GM19452 (cell line): ENCODE measurements around the gene C1QTNF3.

Experiments used
- ATAC-seq: cut with Tn5 transposase; IDR thresholded peaks from one replicate; pipeline ENCODE4 v1.9.1; 2021; ENCODE audit not compliant: unreplicated experiment

The C1QTNF3 gene

DNA sequence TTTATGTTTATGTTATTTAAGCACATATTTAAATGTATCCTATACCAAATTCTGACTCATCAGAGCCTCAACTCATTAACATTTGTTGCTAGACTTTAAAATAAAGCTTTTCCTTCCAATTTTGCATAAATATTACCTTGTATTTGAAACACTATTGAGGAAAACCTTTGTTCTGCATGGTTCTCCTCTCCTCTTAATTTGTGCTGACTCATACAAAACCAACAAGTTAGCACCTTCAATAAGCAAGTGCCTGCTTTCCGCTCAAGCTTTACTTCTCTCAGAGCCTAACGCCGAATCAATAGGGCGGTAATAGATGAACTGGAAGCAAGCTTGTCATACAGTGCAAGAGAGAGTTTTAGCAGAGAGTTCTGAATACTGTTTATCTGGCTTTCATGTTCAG lies 43.0 kb downstream of the C1QTNF3 start:
- ATAC-seq: no peak

DNA sequence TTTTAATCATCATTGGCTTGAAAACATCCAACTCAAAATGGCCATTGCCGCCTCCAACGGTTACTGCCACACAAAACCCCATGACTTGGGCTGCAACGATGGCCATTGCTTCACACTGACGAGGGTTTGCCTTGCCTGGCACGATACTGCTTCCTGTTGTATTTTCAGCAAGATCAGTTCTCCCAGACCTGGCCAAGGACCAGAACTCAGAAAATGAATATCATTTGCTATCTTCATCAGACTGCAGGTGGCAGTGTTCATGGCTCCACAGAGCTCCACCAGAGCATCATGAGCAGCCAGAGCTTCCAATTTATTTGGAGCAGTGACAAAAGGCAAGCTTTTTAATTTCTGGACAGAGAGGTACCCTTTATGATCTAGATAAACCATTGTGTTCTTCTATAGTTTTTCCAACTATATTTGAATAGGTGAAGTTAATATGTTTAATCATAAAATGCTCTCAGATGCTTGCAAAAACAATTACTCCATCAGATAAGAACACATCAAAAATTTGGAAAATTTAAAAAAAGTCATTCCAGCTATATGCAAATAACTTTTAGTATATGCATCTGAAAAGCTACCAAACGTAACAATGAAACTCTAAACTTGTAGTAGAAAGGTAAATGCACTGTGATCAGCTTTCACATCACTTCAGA lies 45.6 kb downstream of the C1QTNF3 start:
- ATAC-seq: peak; percentile 75

DNA sequence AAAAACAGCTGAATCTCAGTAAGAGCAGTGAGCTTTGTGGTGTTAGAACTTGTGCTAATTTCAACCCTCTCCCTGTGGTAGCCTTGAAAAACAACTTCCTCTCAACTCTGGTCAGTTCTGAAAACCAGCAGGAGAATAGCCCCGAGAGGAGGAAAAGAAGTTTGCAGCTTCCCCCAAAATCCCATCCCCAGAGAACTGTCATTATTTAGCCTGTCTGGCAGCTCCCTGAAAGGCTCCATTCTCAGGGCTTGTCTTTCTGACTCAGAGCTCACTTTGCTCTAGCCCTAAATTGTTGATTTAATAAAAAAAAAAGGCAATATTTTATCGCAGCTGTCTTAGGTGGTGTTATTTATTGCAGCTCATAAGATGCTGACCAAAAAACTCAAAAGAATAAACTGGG lies 47.1 kb downstream of the C1QTNF3 start:
- ATAC-seq: no peak

DNA sequence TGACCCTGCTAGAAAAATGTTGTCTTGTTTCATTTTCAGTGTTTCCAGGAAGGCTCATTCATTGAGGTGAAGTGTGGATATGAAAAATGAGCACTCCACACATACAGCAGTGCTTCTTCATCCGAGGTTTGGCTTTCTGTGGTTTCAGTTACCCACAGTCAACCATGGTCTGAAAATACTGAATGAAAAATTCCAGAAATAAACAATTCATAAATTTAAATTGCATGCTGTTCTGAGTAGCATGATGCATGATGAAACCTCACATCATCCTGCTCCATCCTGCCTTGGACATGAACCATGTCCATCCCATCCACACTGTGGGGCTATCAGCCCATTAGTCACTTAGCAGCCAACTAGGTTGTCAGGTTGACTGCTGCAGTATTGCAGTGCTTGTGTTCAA lies 48.2 kb downstream of the C1QTNF3 start:
- no peak for ATAC-seq

DNA sequence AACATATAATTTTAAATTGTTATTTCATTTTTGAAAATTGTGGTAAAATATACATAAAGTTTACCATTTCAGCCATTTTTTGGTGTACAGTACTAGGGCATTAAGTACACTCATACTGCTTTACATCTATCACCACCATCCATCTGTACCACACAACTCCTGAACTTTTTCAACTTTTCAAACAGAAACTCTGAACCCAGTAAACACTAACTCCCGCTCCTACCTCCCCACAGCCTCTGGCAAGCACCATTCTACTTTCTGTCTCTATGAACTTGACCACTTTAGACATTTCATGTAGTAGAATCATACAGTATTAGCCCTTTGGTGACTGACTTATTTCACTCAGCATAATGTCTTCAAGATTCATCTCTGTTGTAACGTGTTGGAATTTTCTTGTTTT lies 50.1 kb downstream of the C1QTNF3 start:
- no peak for ATAC-seq

DNA sequence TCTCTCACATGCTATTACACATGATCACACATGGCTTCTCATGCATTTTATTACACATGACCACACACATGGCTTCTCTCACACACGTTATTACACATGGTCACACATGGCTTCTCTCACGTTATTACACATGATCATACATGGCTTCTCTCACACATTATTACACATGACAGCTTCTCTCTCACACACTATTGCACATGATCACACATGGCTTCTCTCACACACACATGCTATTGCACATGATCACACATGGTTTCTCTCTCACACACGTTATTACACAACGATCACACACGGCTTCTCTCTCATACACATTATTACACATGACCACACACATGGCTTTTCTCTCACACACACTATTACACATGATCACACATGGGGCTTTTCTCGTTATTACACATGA lies 57.6 kb downstream of the C1QTNF3 start:
- no peak for ATAC-seq

DNA sequence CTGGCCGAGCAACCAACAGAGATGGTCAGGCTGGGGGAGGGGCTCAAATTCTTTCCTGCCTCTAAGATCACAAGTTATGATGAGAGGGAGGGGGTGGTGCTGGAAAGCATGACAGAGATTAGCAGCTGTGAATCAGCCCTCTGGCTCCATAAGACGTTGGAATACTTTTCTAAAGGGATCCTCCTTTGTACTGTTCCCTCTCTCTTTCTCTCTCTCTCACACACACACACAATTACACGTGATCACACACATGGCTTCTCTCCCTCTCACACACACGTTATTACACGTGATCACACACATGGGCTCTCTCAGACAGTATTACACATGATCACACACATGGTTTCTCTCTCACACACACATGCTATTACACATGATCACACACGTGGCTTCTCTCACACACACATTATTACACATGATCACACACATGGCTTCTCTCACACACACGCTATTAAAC lies 58.3 kb downstream of the C1QTNF3 start, which contains the start of gene SLC45A2:
TSS of gene SLC45A2 (minus strand) at position 23 of the 454 bp plus-strand sequence. CDS start 110 bp downstream, outside the sequence.
- ATAC-seq: no peak

DNA sequence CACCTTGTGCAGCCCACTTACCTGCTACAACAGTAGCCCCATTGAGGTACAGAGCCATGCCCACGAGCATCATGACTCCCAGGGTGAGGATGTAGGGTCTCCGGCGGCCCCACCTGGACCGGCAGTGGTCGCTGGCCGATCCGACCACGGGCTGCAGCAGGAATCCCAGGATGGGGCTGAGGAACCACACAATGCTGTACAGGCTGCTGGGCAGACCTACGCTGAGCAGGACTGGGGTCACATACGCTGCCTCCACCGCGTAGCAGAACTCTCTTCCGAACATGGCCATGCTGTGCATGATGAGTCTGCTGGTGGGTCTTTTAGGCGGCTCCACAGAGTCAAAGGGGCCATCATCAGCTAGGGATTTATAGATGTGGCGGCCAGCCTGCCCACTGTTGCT lies 58.8 kb downstream of the C1QTNF3 start:
- ATAC-seq: no peak

DNA sequence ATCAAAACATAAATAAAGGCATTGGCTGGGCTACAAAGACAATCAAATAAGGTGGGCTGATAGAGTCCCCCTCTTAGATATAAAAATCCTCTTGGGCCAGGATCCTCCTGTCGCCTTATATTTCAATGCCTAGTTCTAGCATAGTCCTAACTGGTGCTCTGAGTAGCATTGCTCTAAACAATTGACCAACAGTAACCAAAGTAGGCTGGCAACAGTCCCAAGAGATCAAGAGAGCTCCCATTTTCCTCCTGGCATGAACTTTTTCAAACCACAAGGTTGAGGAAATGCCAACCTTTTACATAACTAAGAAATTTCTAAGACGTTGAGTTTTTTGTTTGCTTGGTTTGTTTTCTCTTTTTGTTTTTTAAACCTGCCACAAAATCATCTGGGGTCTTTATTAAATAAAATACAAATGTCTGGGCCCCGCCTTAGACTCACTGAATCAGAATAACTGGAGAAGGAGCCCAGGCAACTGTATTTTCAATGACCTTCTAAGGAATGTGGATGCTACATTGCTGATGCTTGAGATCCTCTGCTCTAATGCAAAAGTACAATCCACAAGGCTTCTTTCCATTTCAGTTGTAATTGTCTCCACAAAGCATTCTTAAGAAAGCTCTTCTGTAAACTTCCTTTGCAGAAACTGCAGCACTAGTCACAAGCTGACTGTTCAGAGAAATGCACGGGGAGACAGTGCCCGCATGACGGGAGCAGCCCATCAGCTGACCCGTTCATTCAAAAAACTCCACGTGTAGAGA lies 61.4 kb downstream of the C1QTNF3 start:
- no peak for ATAC-seq

DNA sequence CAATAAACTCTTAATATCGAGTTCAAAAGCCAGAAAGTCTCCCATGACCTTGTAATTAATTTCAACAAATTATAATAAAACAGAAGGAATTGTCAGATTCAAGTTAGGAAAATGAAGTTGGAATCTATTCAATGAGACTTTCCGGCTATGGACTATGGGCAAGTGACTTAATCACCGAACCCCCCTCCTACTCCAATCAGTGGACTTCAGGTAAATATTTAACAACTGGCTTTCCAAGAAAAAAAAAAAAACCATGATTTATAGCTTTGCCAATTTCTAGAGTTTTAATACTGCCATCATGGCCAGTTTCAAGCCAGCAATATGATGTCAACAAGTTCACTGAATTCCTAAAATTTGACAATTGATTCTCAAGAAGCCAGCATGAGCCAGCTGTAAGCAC lies 63.0 kb downstream of the C1QTNF3 start:
- ATAC-seq: no peak

DNA sequence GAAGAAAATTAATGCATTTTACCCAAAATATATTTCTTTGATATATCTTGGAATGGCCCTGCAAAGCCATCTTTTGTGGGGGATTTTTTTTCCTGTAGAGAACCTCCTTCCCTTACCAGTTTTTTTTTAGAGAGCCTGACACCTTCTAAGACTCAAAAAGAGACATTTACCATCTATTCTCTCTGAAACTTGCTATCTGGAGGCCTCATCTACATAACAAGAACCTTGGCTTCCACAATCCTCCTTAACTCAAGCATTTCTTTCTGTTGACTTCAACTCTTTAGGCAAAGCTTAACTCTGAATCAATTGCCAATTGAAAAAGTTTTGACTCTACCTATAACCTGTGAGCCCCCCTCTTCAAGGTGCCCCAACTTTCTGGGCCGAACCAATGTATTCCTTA lies 64.7 kb downstream of the C1QTNF3 start:
- no peak for ATAC-seq

DNA sequence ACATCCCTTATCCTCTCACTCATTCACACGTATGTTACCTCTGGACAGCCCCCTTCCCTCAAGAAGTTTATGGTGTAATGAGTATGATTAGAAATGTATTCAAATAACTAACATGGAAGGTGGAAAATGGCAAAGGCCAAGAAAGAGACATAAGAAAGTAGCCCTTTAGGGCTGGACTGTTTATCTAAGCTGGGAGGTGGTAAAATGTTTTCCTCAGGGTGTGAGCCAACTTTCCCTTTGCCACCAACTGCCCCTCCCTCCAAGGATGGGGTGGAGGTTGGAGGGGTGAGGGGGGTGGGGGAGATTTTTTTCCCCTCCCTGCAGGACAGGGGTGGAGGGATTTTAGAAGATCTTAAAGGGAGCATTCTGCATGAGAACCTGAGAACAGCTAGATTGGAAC lies 66.7 kb downstream of the C1QTNF3 start:
- ATAC-seq: no peak

DNA sequence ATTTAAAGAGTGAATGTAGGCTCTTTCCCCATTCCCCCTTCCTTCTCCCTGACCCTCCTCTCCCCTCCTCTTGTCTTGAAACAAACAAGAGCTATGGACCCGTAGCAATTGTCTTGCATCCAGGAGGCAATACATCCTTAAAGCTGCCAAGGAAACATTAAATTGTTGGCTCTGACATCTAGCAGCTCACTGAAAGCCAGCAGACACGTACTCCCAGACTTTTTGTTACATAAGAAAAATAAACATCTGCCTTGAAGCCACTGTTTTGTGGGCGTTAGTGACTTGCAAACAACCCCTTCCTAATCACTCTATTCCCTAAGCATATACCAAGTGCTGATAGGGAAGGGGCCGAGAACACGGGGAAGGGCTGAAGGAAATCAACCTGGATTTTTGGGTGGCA lies 67.2 kb downstream of the C1QTNF3 start:
- ATAC-seq: no peak

DNA sequence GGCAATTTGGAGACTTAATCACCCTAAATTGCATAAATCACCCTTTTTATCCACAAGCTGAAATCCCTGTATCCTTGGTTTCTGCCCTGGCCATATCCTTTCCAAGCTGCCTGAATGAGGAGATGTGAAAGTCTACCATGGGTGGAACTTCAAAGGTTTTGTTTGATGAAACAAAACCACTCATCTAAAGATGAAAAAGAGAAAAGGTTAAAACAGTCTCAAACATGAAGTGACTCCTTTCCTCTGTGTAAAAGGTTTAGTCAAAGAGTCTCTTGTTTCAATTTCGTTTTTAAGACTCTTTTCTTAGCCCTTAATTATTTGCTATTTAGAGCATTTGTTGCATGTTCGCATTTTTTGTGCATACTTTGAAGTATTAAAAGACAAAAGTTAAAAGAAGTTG lies 69.7 kb downstream of the C1QTNF3 start:
- ATAC-seq: no peak

DNA sequence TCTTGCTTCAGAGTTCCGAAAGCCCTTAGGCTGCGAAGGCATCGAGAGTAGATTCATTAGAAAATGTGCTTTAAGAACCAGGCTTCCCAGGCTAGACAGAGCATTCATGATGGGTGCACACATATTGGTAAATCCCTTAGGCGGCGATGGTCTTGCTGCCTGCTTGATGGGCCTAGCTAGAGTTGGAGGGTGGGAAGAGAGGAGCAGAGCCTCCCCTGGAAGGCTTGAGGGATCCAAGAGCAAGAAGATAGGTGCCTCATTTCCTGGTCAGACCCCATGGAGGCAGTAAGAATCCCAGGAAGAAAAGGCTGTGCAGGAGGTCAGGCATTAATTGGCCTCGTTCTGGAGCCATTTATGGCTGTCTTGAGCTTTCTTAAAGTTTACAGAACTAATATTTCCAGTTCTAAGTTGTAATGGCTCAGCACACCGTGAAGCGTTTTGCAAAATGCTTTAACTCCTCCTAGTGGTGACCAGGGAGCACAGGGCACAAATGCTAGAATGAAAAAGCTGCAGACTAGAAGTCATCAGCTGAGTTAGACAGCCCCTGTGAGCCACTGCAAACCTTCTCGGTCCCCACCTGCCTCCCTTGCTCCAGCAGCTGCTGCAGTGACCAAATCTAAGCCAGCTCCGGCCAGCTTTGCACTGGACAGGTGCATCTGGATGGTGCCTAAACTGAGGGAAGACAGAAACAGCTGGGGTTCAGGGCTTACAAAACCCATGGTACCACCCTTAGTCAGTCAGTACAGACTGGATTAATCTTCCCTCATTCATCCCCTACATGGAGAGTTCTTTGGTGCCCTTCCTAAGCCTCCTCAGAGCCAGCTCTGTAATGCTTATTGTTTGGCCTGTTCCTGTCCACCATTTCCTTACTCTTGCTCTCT lies 73.2 kb downstream of the C1QTNF3 start:
- peak; percentile 58 for ATAC-seq

DNA sequence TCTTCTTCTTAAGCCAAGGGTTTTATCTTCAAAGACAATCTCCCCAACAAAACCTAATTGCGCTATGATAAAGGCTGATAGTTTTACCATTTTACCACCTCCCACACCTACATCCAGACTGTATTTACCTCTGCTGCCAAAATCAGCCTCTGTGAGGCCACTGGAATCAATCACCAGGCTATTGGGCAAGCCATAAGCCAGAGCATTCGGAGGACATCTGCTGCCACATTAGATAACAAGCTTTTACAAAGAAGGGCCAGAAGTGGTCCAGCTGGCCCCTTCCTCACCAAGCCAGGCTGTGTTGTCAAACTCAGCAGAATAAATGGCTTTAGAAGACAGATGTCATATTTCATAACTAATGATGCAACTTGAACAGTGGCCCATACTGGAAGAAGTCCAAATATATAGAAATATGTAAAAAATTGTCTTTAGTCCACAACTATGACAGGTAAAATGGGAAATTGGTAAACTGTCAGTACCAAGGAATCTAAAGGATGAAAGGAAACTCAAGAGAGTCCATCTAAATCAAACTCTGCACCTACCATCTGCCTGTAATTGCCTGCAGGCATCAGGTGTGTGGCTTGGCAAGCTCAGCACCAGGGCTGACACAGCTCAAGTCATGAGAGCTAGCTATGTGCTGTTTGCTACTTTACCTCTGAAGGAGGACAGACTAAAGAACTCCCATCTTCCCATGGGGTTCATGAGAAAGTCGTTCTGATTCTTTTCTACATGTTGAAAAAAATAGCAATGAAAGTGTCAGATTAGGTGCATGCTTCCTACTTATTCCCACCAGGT lies 74.6 kb downstream of the C1QTNF3 start:
- no peak for ATAC-seq
